ENCODE measurements around the gene RASGRP1. TPM values are rescaled to one million over a fixed set of nuclear protein-coding genes. Genes with fewer than 3 reads are reported as not detected.
"Not testable (repeated sequence)": the region's sequence is repeated elsewhere in the genome, so short reads cannot be mapped to it uniquely, and the experiment has no call there.

The RASGRP1 gene
- total RNA-seq: 11.0 TPM

DNA sequence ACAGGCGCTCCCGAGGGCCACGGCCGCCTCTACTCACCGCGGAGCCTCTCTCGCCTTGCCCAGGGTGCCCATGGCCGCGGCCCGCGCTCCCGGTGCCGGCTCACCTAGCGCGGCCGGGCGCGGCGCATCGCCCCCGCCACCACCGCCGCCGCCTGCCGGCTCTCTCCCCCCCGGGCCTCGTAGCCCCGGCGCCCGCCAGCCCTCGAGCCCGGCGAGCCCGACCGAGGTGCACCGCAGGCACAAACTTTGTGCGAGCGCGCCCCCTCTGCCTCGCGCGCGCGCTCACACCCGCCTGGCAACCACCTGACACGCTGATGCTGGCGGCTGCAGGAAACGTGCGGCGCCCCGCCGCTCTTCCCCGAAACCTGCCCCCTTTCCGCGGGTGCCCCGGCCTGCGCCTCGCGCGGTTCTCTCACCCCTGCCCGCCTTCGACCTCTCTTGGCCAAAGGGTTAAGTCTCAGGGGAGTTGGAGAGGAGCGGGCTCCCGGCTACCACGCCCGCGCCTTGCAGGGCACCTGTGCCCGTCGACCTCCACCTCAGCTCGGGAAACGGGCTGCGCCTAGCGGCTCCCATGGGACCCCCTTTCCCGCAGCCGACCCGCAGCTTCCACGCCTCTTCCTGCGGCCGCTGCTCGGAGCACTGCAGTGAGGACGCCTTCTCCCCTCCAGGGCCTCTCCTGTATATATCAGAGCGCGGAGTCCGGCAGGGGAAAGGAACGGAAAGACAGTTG lies at the start of gene RASGRP1:
RASGRP1 (minus strand) TSS at position 258 of the 730 bp plus-strand sequence; CDS start at position 72, 186 bp downstream.
- DNase-seq (ENCODE audit: low spot score in 2 of 2) (peak; percentile 51 to 61), FAIRE-seq (no peak)

DNA sequence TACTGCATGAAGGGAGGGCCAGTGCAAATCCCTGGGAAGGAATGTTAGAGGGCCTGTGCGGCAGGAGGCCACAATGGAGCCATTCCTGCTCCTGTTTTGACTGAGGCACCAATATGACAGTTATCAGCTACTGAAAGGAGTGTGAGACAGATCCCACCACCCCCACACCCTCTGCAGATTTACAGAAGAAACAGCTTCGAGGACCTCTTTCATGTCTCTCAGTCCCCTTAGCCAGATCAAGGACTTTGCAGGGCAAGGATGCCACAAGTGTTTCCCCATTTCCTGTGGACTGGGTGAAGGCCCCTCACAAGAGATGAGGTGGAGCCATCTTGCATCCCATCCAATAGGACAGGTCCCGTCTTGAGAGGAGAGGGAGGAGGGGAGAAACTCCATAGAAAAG lies 48.5 kb upstream of the RASGRP1 start:
- FAIRE-seq (no peak), DNase-seq (ENCODE audit: low spot score in 2 of 2) (no peak)

DNA sequence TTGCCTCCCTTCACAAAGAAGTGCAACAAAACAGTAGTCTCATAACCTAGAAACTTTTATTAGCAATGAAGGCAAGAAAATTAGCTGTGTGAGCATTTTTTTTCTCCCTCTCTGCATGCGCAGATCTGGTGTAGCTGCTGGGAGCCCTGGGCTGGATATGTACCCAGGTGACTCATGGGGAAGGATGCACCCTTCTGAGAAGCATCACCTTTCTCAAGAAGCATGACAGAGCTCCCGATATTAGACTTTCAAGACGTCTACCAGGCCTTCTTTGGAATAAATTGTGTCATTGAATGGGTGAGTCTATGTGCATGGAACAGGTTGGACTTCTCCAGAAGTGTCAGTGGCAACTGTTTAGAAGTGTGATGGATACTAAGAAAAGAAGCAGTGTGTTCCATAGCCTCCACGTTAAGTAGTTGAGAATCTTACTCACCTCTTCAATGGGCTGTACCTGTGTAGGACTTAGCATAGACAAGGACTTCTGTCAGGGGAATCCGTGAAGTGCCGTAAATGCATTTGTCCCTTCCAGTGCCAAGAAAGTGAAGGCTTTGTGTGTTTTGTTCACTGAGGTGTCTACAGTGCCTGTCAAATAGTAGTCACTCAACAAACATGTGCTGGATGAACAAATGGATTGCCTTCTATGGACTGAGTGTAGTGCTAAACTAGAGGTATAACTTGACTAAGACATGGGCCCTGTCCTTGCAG lies 47.7 kb upstream of the RASGRP1 start:
- DNase-seq (ENCODE audit: low spot score in 2 of 2) (no peak), FAIRE-seq (no peak)

DNA sequence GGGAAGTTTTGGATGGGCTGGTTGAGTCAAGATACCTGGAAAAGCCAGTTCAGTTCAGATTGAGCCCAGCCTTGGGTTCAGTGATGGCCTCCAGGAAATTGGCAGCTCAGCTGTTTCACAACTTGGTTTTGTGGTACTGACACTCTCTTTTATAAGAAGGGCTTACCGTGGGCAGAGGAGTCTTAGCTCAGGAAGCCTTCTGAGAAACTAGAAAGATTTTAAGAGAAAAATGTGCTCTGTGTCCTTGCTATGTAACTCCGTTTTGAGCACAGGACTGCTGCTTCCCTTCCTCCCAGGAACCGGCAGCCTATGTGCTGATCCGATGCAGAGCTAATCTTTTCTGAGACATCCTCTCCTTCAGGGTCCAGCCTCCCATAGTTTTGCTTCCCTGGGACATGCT lies 46.6 kb upstream of the RASGRP1 start:
- FAIRE-seq (no peak), DNase-seq (ENCODE audit: low spot score in 2 of 2) (no peak)

DNA sequence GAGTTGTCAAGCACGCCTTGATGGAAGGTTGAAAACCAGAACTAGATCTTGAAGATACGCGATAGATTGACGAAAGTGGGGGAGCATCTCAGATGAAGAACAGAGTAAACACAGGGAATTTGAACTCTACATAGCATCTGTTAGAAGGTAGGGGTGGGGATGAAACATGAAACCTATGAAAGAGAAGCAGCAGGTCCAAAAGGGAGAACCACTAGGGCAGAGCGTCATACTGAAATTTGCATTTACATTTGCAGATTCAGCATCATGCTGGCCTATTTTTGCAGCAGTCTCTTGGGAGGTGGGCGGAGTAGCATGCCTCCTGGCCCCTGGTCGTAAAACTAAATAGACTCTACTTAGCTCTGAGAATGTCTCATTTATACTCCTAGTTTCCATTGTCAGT lies 46.1 kb upstream of the RASGRP1 start:
- no peak for DNase-seq (ENCODE audit: low spot score in 2 of 2)
- FAIRE-seq: no peak

DNA sequence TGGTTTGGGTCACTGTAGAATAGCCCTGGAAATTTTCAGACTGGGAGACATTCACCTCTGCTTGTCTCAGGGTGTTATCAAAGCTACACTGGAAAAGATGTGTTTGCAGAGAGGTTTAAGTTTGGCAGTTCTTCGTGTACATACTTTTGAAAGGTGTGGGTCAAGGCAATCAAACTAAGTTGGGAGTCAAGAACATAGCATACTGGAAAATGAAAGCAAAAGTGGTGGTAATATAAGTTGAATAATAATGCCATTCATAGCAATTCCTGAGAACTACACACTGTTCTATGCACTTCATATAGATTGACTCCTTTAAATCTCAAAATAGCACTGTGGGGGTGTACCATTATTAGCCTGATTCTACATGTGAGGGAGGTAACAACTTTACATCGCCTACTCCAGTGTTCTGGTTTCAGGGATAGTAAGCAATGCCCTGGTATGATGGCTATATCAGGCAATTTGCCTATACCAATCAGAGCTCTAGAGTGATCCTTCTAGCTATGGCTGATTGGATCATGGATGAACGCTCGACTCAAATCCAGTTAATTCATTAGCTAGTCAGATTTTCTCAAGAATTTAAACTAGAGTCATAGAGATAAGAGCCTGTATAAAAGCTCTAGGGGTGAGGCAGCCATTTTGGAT lies 44.6 kb upstream of the RASGRP1 start:
- FAIRE-seq (no peak), DNase-seq (ENCODE audit: low spot score in 2 of 2) (no peak)

DNA sequence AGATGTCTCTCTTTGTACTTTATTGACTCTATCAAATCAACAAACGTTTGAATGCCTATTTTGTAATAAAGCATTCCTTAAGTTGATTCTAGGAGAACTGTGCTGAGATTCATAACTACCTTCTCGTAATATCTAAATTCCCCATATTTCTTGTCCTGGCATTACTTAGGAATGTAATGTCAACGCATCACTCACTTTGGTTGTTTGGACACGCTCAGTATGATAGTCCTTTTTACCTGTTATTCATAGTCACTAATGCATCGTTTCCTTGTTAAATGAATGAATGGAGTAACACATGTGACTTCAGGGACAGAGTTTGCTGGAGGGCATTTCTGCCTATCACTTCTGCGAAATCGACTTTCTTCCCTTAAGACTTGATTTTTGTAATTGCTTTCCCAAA lies 44.1 kb upstream of the RASGRP1 start:
- DNase-seq (ENCODE audit: low spot score in 2 of 2): no peak
- FAIRE-seq: no peak

DNA sequence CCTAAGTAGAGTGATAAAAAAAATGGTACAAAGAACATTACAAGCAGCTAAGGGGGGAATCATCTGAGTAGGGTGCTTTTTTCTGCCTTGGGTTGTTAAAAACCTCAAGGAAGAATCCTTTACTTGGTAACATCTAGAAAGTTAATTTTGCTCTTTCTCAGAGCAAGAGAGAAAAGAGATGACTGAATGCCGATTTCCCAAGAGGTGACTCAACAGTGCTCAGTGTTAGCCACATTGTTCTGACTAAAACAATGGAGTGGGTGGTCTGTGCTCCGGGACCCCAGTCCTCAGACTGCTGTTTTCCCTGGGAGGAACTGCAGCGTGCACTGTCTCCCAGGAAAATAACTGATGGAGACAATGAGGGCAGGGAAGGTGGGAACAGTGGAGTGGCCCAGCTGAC lies 41.1 kb upstream of the RASGRP1 start:
- FAIRE-seq (no peak), DNase-seq (ENCODE audit: low spot score in 2 of 2) (no peak)

DNA sequence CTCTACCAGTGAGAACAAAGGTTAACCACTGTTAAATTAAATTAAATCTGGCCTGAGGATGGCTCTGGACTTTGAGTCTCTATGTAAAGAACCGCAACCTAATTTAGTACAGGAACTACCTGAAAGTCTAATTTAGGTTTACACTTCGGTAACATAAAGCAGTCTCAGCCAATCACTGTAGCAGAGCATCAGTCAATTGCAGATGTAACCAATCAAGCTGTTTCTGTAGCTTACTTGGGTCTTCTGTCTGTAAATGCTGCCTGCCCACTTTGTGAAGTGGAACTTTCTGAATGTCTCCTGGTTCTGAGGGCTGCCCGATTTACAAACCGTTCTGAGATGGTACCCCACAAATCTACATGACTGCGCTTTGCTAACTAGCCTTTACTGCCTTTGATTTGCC lies 39.1 kb upstream of the RASGRP1 start:
- FAIRE-seq (no peak), DNase-seq (ENCODE audit: low spot score in 2 of 2) (no peak)

DNA sequence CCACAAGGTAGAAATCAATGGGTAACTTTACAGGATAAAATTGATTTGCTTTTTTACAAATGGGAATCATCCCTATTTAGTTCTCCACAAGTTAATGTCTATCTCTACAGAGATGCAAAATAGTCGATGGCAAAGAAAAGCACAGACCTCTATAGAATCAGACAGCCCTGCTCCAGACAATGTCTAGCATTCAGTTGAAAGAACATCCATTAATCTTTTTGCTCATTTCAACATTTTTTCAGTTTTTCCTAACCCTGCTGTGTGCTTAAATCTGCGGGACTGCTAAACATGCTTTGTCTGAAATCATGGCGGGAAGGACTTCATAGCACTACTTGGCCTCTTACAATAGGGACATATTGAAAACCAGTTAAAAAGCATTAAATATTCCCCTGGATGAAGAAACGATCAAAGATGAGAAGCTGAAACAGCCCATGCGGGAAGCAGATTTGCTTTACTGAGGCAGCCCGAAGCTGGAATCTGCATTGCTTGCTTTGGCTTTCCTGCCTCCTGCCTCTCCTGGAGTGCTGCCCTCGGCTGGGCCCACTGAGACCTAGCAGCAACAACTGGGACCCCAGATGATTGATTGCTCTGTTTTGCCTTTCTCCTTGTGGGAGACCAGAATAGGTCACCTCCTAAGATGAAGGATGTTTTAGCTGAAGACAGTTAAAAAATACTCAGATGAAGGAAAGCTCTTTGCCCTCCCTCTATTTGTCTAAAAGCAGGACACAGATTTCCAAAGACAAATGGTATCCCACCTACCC lies 38.5 kb upstream of the RASGRP1 start:
- FAIRE-seq: no peak
- DNase-seq (ENCODE audit: low spot score in 2 of 2): no peak

DNA sequence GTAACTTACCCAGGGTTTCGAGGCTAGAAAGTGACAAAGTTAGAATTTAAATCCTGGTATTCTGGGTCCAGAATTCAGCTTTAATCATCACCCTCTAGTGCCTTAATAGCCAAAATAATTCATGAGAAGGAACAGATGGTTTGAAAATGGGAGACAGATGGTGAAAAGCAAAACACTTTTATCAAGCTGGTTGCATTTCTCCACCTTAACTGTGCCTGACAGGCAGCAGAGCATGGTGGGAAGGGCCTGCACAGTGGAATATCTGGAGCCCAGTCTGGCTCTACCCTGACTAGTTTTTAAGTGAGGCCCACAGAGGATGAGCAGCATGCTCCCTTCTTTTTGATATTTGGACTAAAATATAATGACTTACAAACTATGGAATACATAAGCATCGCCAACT lies 35.6 kb upstream of the RASGRP1 start:
- FAIRE-seq (no peak), DNase-seq (ENCODE audit: low spot score in 2 of 2) (no peak)

DNA sequence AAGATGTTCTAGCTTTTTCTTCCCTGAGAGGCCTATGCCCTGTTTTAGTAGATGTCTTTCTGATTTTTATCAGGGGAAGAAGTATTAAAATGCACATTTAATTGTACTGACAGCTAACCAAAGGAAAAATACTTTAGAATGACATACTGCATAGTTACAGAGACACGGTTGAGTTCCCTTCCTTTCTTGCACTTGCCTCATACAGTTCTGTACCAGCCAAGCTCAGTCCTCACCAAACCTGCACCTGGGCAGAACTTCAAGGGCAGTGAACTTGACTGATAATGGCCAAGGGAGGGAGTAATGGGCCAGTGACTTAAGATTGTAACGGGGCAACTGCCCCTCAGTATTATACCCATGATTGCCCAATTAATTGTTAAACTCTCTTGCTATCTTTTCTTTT lies 34.1 kb upstream of the RASGRP1 start:
- DNase-seq (ENCODE audit: low spot score in 2 of 2) (no peak), FAIRE-seq (no peak)

DNA sequence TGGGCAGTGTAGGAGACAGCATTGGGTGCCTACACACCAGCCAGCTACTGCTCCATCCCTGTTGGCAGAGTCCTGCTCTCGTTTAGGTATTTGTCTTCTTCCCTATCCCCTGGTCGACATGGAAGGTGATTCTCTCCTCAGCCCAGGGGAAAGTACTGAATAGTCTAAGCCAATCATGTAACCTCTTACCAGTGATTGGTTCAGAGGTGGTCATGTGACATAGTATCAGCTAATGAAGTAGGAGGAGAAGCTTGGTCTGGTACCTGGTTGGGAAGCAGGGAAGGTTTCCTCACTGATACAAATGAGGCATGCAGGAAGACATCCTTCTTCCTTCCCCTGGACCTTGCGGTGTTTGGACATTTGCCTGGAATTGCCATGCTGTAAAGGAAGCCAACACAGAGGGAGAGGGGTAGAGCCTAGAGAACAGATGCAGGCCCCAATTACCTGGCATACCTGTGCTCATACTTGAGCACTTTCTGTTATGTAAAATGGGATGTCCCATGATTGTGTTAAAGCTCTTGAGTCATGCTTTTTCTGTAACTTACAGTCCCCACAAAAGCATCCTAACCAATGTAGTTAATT lies 32.7 kb upstream of the RASGRP1 start:
- FAIRE-seq: no peak
- DNase-seq (ENCODE audit: low spot score in 2 of 2): no peak

DNA sequence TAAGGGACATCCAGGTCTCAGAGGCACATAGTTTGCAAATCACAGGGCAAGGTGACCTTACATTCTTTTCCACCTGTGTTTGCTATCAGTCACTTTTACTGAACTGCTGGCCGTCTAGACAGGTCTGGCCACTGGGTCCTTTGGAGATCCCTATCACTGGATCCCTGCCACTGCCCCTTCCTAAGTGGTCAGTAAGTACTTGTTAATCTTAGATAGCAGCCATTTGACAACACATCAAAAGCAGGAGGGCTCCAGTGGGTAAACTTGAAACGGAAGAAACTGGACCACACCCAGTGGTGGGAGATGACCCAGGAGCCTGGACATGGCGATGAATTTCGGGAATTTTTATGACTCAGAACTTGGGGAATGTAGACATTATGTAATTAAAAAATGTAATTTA lies 28.9 kb upstream of the RASGRP1 start:
- DNase-seq (ENCODE audit: low spot score in 2 of 2) (no peak), FAIRE-seq (no peak)

DNA sequence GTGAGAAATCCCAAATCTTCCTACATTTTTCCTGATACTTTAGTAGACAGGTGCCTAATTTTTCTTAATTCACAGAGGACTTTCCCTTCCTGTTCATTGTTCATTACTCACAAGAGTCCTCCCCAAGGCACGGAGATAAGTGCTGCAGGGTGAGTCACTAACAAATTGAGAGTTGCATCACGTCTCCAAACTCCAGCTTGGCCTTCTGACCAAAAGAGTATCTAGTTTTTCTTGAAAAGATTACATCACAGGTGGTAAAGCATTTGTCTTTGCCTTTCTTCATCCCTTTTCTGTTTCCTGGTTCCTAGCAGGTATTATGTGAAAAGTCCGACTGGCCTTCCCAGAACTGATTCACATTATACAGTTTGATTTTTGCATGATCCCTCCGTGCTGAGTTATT lies 24.9 kb upstream of the RASGRP1 start:
- FAIRE-seq: no peak
- no peak for DNase-seq (ENCODE audit: low spot score in 2 of 2)

DNA sequence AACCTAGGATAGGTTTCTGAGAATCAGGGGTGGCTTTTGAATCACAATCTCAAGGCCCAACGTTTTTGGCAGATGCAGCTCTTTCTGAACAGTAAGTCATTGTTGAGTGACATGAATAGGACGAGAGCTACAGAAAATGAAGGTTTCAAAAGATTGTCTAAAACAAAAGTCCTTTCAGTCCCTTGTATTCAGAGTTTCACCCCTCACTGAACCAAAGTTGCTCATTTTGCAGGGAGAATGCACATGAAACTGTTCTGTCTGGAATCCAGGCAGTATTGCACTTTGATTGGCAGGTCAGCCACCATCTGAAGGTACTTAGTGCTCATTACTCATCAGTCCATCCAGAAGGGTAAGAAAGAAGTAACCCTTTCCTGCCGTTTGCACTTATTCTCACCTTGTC lies 24.1 kb upstream of the RASGRP1 start:
- peak in 1 of 2 donors; percentile 25 for DNase-seq (ENCODE audit: low spot score in 2 of 2)

DNA sequence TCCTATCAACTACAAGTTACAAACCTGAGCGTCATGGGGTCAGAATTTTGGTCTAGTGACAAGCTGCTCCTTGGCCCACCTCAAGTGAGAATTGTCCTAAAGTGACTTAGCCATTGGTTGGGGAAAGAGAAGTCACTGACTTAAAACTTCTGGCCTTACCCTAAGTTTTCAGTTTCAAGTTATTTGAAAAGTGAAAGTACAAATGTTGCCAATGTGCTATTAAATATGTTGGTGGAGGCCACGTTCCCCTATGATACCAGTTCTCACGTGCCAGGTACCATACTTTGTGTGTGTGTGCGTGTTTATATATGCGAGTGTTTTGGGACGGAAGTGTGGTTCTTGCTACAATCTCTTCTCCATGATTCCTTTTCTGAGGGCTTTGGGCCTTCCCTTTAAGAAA lies 22.6 kb upstream of the RASGRP1 start:
- DNase-seq (ENCODE audit: low spot score in 2 of 2) (no peak), FAIRE-seq (no peak)

More for the DNA sequence above, 24.1 kb upstream of the RASGRP1 start:
- peak; percentile 66 for FAIRE-seq

DNA sequence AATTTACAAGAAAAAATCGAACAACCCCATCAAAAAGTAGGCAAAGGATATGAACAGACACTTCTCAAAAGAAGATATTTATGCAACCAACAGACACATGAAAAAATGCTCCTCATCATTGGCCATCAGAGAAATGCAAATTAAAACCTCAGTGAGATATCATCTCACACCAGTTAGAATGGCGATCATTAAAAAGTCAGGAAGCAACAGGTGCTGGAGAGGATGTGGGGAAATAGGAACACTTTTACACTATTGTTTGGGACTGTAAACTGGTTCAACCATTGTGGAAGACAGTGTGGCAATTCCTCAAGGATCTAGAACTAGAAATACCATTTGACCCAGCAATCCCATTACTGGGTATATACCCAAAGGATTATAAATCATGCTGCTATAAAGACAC lies 21.4 kb upstream of the RASGRP1 start:
- not testable (repeated sequence) for DNase-seq (ENCODE audit: low spot score in 2 of 2); FAIRE-seq

DNA sequence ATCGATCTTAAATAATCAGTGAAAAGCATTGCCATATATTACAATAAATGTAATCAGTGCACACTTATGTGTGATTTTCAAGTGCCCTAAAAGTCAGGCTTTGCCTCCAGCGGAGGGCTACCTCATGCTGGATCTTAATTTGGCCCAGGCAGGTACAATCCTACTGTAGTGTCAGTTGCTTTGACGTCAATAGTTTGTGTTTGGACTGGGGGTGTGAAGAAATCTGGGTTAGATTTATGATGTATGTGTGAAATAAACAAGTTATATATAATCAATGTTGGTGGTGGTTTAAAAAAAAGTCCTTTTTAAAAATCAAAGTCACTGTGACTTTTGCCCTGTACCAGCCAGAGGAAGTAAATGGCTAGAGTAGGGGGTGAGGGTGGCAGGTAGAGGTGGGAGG lies 14.0 kb upstream of the RASGRP1 start:
- DNase-seq (ENCODE audit: low spot score in 2 of 2): no peak
- no peak for FAIRE-seq

DNA sequence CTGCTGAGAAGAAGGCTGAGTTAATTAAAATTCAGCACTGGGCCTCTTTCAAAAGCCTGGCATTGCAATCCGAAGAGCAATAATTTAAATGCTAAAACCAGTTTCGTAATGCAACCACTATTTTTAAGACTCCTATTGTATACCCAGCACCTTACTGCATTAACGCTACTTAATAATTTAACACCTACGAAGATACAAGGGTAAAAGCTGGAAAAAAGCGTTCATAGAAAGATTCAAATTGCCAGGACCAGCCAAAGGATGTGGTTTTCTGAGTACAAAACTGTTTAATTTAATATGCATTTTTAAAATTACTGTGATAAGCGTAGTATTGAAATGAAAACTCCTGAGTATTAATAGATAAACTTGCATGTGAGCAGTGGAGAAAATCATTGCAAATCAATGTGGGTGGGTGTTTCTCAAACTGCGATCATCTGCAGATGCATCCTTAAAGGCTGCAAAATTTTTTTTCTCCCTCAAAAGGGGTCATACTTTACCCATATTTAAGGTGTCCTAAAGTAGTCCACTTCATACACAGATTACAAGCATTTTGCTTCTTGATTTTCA lies 12.9 kb upstream of the RASGRP1 start:
- no peak for FAIRE-seq
- no peak for DNase-seq (ENCODE audit: low spot score in 2 of 2)

All from frontal cortex (tissue), 4 donors.